MM.1S (cell line): Measurements from ENCODE around the gene IFTAP.

Source experiments
- DNase-seq: peaks from one replicate; pipeline ENCODE4 v3.0.0-alpha.2; 2015
- H2AFZ ChIP-seq: fragments of 300-600 bp; sonication (generic); 2 replicates; pipeline ENCODE4 v1.6.0; 2016; ENCODE audit warnings: antibody characterized with exemption, low read length
- H3F3A ChIP-seq: fragments of 300-600 bp; sonication (generic); 2 replicates; pipeline ENCODE4 v1.6.1; 2016; ENCODE audit warnings: mild to moderate bottlenecking, antibody characterized with exemption, low read length, moderate library complexity, mixed read lengths; ENCODE audit not compliant: insufficient read depth
- H3K27ac ChIP-seq: fragments of 300-600 bp; sonication (generic); 2 replicates; pipeline ENCODE4 v1.5.1; 2016; ENCODE audit warnings: mild to moderate bottlenecking, low read length
- H3K27me3 ChIP-seq: fragments of 300-600 bp; sonication (generic); replicated peaks from 2 replicates; pipeline ENCODE4 v1.6.0; 2016; ENCODE audit warnings: low read length; ENCODE audit not compliant: insufficient read depth
- H3K36me3 ChIP-seq: fragments of 300-600 bp; sonication (generic); replicated peaks from 2 replicates; pipeline ENCODE4 v1.6.1; 2016; ENCODE audit warnings: mild to moderate bottlenecking, low read length, mixed read lengths; ENCODE audit not compliant: insufficient read depth
- H3K4me1 ChIP-seq: fragments of 300-600 bp; sonication (generic); 2 replicates; pipeline ENCODE4 v1.6.1; 2016; ENCODE audit warnings: low read length, mixed read lengths
- H3K4me2 ChIP-seq: fragments of 300-600 bp; sonication (generic); 2 replicates; pipeline ENCODE4 v1.6.0; 2016; ENCODE audit warnings: low read depth, low read length
- H3K4me3 ChIP-seq: fragments of 300-600 bp; sonication (generic); 2 replicates; pipeline ENCODE4 v1.5.1; 2016; ENCODE audit warnings: low read length, mixed read lengths
- H3K79me2 ChIP-seq: fragments of 300-600 bp; sonication (generic); 2 replicates; pipeline ENCODE4 v1.6.1; 2016; ENCODE audit warnings: mixed run types, low read length, mixed read lengths
- H3K9ac ChIP-seq: fragments of 300-600 bp; sonication (generic); 2 replicates; pipeline ENCODE4 v1.6.1; 2016; ENCODE audit warnings: low read length, mixed read lengths
- H3K9me2 ChIP-seq: fragments of 300-600 bp; sonication (generic); replicated peaks from 2 replicates; pipeline ENCODE4 v1.6.1; 2016; ENCODE audit warnings: mild to moderate bottlenecking, low read length, mixed read lengths; ENCODE audit not compliant: insufficient read depth
- H3K9me3 ChIP-seq: fragments of 300-600 bp; sonication (generic); replicated peaks from 2 replicates; pipeline ENCODE4 v1.6.1; 2016; ENCODE audit warnings: mild to moderate bottlenecking, low read length, mixed read lengths; ENCODE audit not compliant: insufficient read depth
- H4K20me1 ChIP-seq: fragments of 300-600 bp; sonication (generic); 2 replicates; pipeline ENCODE4 v1.6.1; 2016; ENCODE audit warnings: mild to moderate bottlenecking, low read length, moderate library complexity, mixed read lengths; ENCODE audit not compliant: insufficient read depth
- CTCF ChIP-seq: fragments of 300-600 bp; sonication (generic); IDR thresholded peaks from 2 replicates; pipeline ENCODE4 v1.5.1; 2016; ENCODE audit warnings: antibody characterized with exemption, low read length, mixed read lengths
- EZH2 ChIP-seq: fragments of 300-600 bp; sonication (generic); optimal IDR thresholded peaks from 2 replicates; pipeline ENCODE3; 2017; ENCODE audit warnings: low read depth, mild to moderate bottlenecking, antibody characterized with exemption, low read length, mixed read lengths
- EZH2phosphoT487 ChIP-seq: fragments of 300-600 bp; sonication (generic); IDR thresholded peaks from 2 replicates; pipeline ENCODE4 v1.6.1; 2018; ENCODE audit warnings: antibody characterized with exemption, low read length

Gene IFTAP

GRCh38 chr11:36620246-36620645 lies 25.9 kb downstream of the IFTAP start:
- H3K4me3 ChIP-seq, result no peak overlapping the region
- no peak for TF ChIP-seq EZH2
- no peak for TF ChIP-seq EZH2phosphoT487
- TF ChIP-seq CTCF, result no peak
- no peak overlapping the region for H2AFZ ChIP-seq
- no peaks in the 10 kb centered on the region for H3K9me2 ChIP-seq
- H3K4me2 ChIP-seq, result no peak overlapping the region
- H4K20me1 ChIP-seq, result no peaks in the 10 kb centered on the region
- no peaks in the 10 kb centered on the region for H3K36me3 ChIP-seq
- no peaks in the 10 kb centered on the region for H3K79me2 ChIP-seq
- no peaks in the 10 kb centered on the region for H3K4me1 ChIP-seq
- no peak overlapping the region for H3K9ac ChIP-seq
- no peaks in the 10 kb centered on the region for H3K27me3 ChIP-seq
- DNase-seq, result no peak
- no peaks in the 10 kb centered on the region for H3K9me3 ChIP-seq
- H3K27ac ChIP-seq, result no peak overlapping the region
- H3F3A ChIP-seq, result no peaks in the 10 kb centered on the region

- Histone ChIP-seq H3K79me2 (no peaks in the 10 kb centered on the region), H3K4me2 (no peak overlapping the region), H3K9me3 (no peaks in the 10 kb centered on the region), H3K36me3 (no peaks in the 10 kb centered on the region), H3K4me1 (no peaks in the 10 kb centered on the region), H3F3A (no peaks in the 10 kb centered on the region), H3K27ac (no peak overlapping the region), H4K20me1 (no peaks in the 10 kb centered on the region), H3K9me2 (no peaks in the 10 kb centered on the region), H2AFZ (no peak overlapping the region), H3K9ac (no peak overlapping the region), H3K4me3 (no peak overlapping the region), H3K27me3 (no peaks in the 10 kb centered on the region)
- peak; percentile 55 for DNase-seq
- TF ChIP-seq CTCF (peak; percentile 76), EZH2 (no peak), EZH2phosphoT487 (no peak)
Measured at GRCh38 chr11:36622431-36623136, 28.3 kb downstream of the IFTAP start.

- Histone ChIP-seq H3F3A (no peaks in the 10 kb centered on the region), H3K4me2 (no peak overlapping the region), H3K36me3 (no peaks in the 10 kb centered on the region), H3K27ac (no peak overlapping the region), H3K9me3 (no peaks in the 10 kb centered on the region), H3K79me2 (no peaks in the 10 kb centered on the region), H2AFZ (no peak overlapping the region), H3K9ac (no peak overlapping the region), H3K27me3 (no peaks in the 10 kb centered on the region), H3K9me2 (no peaks in the 10 kb centered on the region), H3K4me3 (no peak overlapping the region), H3K4me1 (no peaks in the 10 kb centered on the region), H4K20me1 (no peaks in the 10 kb centered on the region)
- DNase-seq, result no peak
- no peak for TF ChIP-seq EZH2phosphoT487
- TF ChIP-seq EZH2, result no peak
- TF ChIP-seq CTCF, result no peak
Measured at GRCh38 chr11:36623494-36623893, 29.2 kb downstream of the IFTAP start.
